ENCODE results near the gene CRYGB. TPM values are rescaled to one million over a fixed set of nuclear protein-coding genes. Genes with fewer than 3 reads are reported as not detected.

Gene CRYGB
- not detected for total RNA-seq
- long read RNA-seq, result 0 reads

- DNase-seq, result no peak
- intact Hi-C loops (cut with DNase I), result no loop called here
- ATAC-seq (ENCODE audit: poor library complexity), result no peak
Observed at GRCh38 chr2:208146006-208146405, at the start of gene CRYGB. Gene CRYGB (minus strand): TSS chr2:208146158. CDS start chr2:208146120, 38 bp downstream.

GRCh38 chr2:208195531-208195930, 49.6 kb upstream of the CRYGB start:
- ATAC-seq (ENCODE audit: poor library complexity) (no peak), DNase-seq (no peak)
- intact Hi-C loops (cut with DNase I), result no loop called here

GRCh38 chr2:208192611-208193236, 46.8 kb upstream of the CRYGB start:
- no peak for DNase-seq
- no peak for ATAC-seq (ENCODE audit: poor library complexity)
- intact Hi-C loops (cut with DNase I), result no loop called here

- ATAC-seq (ENCODE audit: poor library complexity), result no peak
- intact Hi-C loops (cut with DNase I), result no loop called here
- DNase-seq, result no peak
Observed at GRCh38 chr2:208189810-208190503, 44.0 kb upstream of the CRYGB start, which contains the start of gene C2orf80. Gene C2orf80 (minus strand): TSS chr2:208190030. CDS start chr2:208186986, 3,044 bp downstream.

- ATAC-seq (ENCODE audit: poor library complexity) (no peak), DNase-seq (no peak)
- intact Hi-C loops (cut with DNase I), result no loop called here
Observed at GRCh38 chr2:208189069-208189809, 43.3 kb upstream of the CRYGB start.

GRCh38 chr2:208186893-208187292, 40.9 kb upstream of the CRYGB start:
- no peak for ATAC-seq (ENCODE audit: poor library complexity)
- intact Hi-C loops (cut with DNase I), result no loop called here
- no peak for DNase-seq

GRCh38 chr2:208186465-208186864, 40.5 kb upstream of the CRYGB start:
- ATAC-seq (ENCODE audit: poor library complexity) (no peak), DNase-seq (no peak)
- intact Hi-C loops (cut with DNase I), result no loop called here

GRCh38 chr2:208183972-208184705, 38.2 kb upstream of the CRYGB start:
- DNase-seq (no peak), ATAC-seq (ENCODE audit: poor library complexity) (no peak)
- intact Hi-C loops (cut with DNase I), result no loop called here

GRCh38 chr2:208183526-208183925, 37.6 kb upstream of the CRYGB start:
- DNase-seq (no peak), ATAC-seq (ENCODE audit: poor library complexity) (no peak)
- intact Hi-C loops (cut with DNase I), result no loop called here

GRCh38 chr2:208182835-208183234, 36.9 kb upstream of the CRYGB start:
- ATAC-seq (ENCODE audit: poor library complexity) (no peak), DNase-seq (no peak)
- intact Hi-C loops (cut with DNase I), result no loop called here

GRCh38 chr2:208179028-208179609, 33.2 kb upstream of the CRYGB start:
- intact Hi-C loops (cut with DNase I), result no loop called here
- ATAC-seq (ENCODE audit: poor library complexity) (no peak), DNase-seq (no peak)

- DNase-seq (no peak), ATAC-seq (ENCODE audit: poor library complexity) (no peak)
- intact Hi-C loops (cut with DNase I), result no loop called here
Observed at GRCh38 chr2:208175840-208176153, 29.8 kb upstream of the CRYGB start.

- ATAC-seq (ENCODE audit: poor library complexity) (peak; percentile 99), DNase-seq (peak; percentile 73)
- intact Hi-C loops (cut with DNase I), result no loop called here
Observed at GRCh38 chr2:208175069-208175839, 29.3 kb upstream of the CRYGB start.

- ATAC-seq (ENCODE audit: poor library complexity) (no peak), DNase-seq (no peak)
- intact Hi-C loops (cut with DNase I), result no loop called here
Observed at GRCh38 chr2:208174144-208174543, 28.2 kb upstream of the CRYGB start.

- ATAC-seq (ENCODE audit: poor library complexity) (peak; percentile 56), DNase-seq (no peak)
- intact Hi-C loops (cut with DNase I), result no loop called here
Observed at GRCh38 chr2:208172125-208172524, 26.2 kb upstream of the CRYGB start.

GRCh38 chr2:208164951-208165755, 19.2 kb upstream of the CRYGB start:
- intact Hi-C loops (cut with DNase I), result no loop called here
- ATAC-seq (ENCODE audit: poor library complexity) (no peak), DNase-seq (no peak)

- intact Hi-C loops (cut with DNase I), result no loop called here
- DNase-seq (no peak), ATAC-seq (ENCODE audit: poor library complexity) (no peak)
Observed at GRCh38 chr2:208163489-208163888, 17.5 kb upstream of the CRYGB start, which contains the start of gene CRYGA. Gene CRYGA (minus strand): TSS chr2:208163589. CDS start chr2:208163556, 33 bp downstream.
